Bronchial epithelial cell (primary cell): ENCODE data around the gene SDCBP2. TPM values are rescaled to one million over a fixed set of nuclear protein-coding genes. Genes with fewer than 3 reads are reported as not detected.

ENCODE experiments used
- DNase-seq: peaks from one replicate; pipeline ENCODE4 v3.0.0-alpha.2; 2010; ENCODE audit warnings: low read depth
- FAIRE-seq: peaks from 2 replicates; lab custom pipeline; 2011; peaks lifted over from hg19 to GRCh38; lab: Jason Lieb, UNC
- H3K27me3 ChIP-seq: 2 replicates; pipeline ENCODE4 v1.5.1; 2011; ENCODE audit warnings: low read length; ENCODE audit not compliant: control insufficient read depth, insufficient read depth
- H3K36me3 ChIP-seq: 2 replicates; pipeline ENCODE4 v1.5.1; 2011; ENCODE audit warnings: low read length; ENCODE audit not compliant: control insufficient read depth, insufficient read depth
- H3K4me3 ChIP-seq: 2 replicates; pipeline ENCODE4 v1.5.1; 2011; ENCODE audit warnings: mild to moderate bottlenecking, low read depth, low read length, control low read depth
- CTCF ChIP-seq: IDR thresholded peaks from 2 replicates; pipeline ENCODE4 v1.5.1; 2011; ENCODE audit warnings: mild to moderate bottlenecking, moderate library complexity, low read length, control low read depth, inconsistent platforms; ENCODE audit not compliant: insufficient read depth, severe bottlenecking
- total RNA-seq: library from RNA; depleted of rRNA; stranded (reverse); fragments of >200 nt; gene quantifications from 2 replicates; pipeline ENCODE4 v1.2.1, GENCODE V29; 2014

Gene SDCBP2
- total RNA-seq, 1 donor from 2014 or later: 96.4 TPM

GRCh38 chr20:1331101-1331500 is 2.2 kb upstream of the SDCBP2 start:
- Histone ChIP-seq H3K4me3 (no peak overlapping the region), H3K36me3 (peaks cover 1% of the 10 kb centered on the region), H3K27me3 (no peaks in the 10 kb centered on the region)
- no peak for TF ChIP-seq CTCF
- no peak for DNase-seq
- no peak for FAIRE-seq

GRCh38 chr20:1330075-1330830 is 1.3 kb upstream of the SDCBP2 start:
- no peak overlapping the region for H3K4me3 ChIP-seq
- peak; percentile 66 for FAIRE-seq
- peak; percentile 81 for DNase-seq
- H3K36me3 ChIP-seq: peaks cover 1% of the 10 kb centered on the region
- TF ChIP-seq CTCF: no peak
- no peaks in the 10 kb centered on the region for H3K27me3 ChIP-seq

GRCh38 chr20:1327827-1328679 is 886 bp downstream of the SDCBP2 start:
- H3K4me3 ChIP-seq: peak overlapping the region; percentile 47
- DNase-seq (no peak), FAIRE-seq (no peak)
- H3K36me3 ChIP-seq: peaks cover 1% of the 10 kb centered on the region
- no peak for TF ChIP-seq CTCF
- H3K27me3 ChIP-seq: no peaks in the 10 kb centered on the region

- Histone ChIP-seq H3K27me3 (no peaks in the 10 kb centered on the region), H3K36me3 (no peaks in the 10 kb centered on the region), H3K4me3 (peak overlapping the region; percentile 6)
- DNase-seq (peak; percentile 70), FAIRE-seq (no peak)
- no peak for TF ChIP-seq CTCF
Measured at GRCh38 chr20:1327241-1327653, 1.7 kb downstream of the SDCBP2 start.

GRCh38 chr20:1326031-1326930 is 2.7 kb downstream of the SDCBP2 start:
- Histone ChIP-seq H3K36me3 (no peaks in the 10 kb centered on the region), H3K4me3 (peak overlapping the region; percentile 57), H3K27me3 (no peaks in the 10 kb centered on the region)
- DNase-seq: peak; percentile 68
- TF ChIP-seq CTCF: no peak
- FAIRE-seq: no peak
